ENCODE data around the gene ABRACL.

GRCh38 chr6:138989098-138989983, 39.2 kb upstream of the ABRACL start:
- TF ChIP-seq CTCF (IDR thresholded peaks at IDR 0.05) (no peak), POLR2AphosphoS5 (IDR thresholded peaks at IDR 0.05; ENCODE audit: low read depth, low read length) (no peak), TCF7L2 (IDR thresholded peaks at IDR 0.05; ENCODE audit: low read depth, low read length) (no peak), REST (IDR thresholded peaks at IDR 0.05; ENCODE audit: insufficient read depth in 1 of 2, low read depth in 2 of 2, low read length in 1 of 2) (no peak)

Measured in Panc1 (cell line).